GOT3 (cell line): ENCODE measurements around the gene NDFIP2.

Source experiments
- DNase-seq: peaks from one replicate; lab custom pipeline; 2025; ENCODE audit warnings: mixed read lengths; lab: John Stamatoyannopoulos, UW

The NDFIP2 gene

GRCh38 chr13:79458436-79458835 is 22.5 kb upstream of the NDFIP2 start:
- DNase-seq, result no peak

GRCh38 chr13:79459906-79460305 is 21.0 kb upstream of the NDFIP2 start:
- no peak for DNase-seq

GRCh38 chr13:79462895-79463294 is 18.1 kb upstream of the NDFIP2 start:
- DNase-seq, result no peak

- no peak for DNase-seq
Measured at GRCh38 chr13:79463604-79464003, 17.4 kb upstream of the NDFIP2 start.

GRCh38 chr13:79466872-79467271 is 14.1 kb upstream of the NDFIP2 start:
- DNase-seq, result no peak

GRCh38 chr13:79468402-79468801 is 12.6 kb upstream of the NDFIP2 start:
- no peak for DNase-seq

GRCh38 chr13:79468819-79469218 is 12.1 kb upstream of the NDFIP2 start:
- DNase-seq, result no peak

- no peak for DNase-seq
Measured at GRCh38 chr13:79469608-79470007, 11.3 kb upstream of the NDFIP2 start.

- DNase-seq, result no peak
Measured at GRCh38 chr13:79470666-79471065, 10.3 kb upstream of the NDFIP2 start.

- DNase-seq, result no peak
Measured at GRCh38 chr13:79475569-79475968, 5.4 kb upstream of the NDFIP2 start.

GRCh38 chr13:79477968-79478367 is 3.0 kb upstream of the NDFIP2 start:
- no peak for DNase-seq

- no peak for DNase-seq
Measured at GRCh38 chr13:79479882-79480281, 1.1 kb upstream of the NDFIP2 start.

- DNase-seq, result no peak
Measured at GRCh38 chr13:79481685-79482052, 714 bp downstream of the NDFIP2 start.

- no peak for DNase-seq
Measured at GRCh38 chr13:79482281-79482970, 1.5 kb downstream of the NDFIP2 start.

GRCh38 chr13:79483086-79483706 is 2.2 kb downstream of the NDFIP2 start:
- no peak for DNase-seq

GRCh38 chr13:79485014-79485811 is 4.3 kb downstream of the NDFIP2 start:
- DNase-seq, result no peak

- DNase-seq, result no peak
Measured at GRCh38 chr13:79486433-79487188, 5.7 kb downstream of the NDFIP2 start.

GRCh38 chr13:79490326-79490725 is 9.4 kb downstream of the NDFIP2 start:
- no peak for DNase-seq

GRCh38 chr13:79490824-79491223 is 9.9 kb downstream of the NDFIP2 start:
- no peak for DNase-seq

GRCh38 chr13:79491715-79492114 is 10.8 kb downstream of the NDFIP2 start:
- no peak for DNase-seq

- no peak for DNase-seq
Measured at GRCh38 chr13:79492313-79492798, 11.4 kb downstream of the NDFIP2 start.

- no peak for DNase-seq
Measured at GRCh38 chr13:79492918-79493594, 12.1 kb downstream of the NDFIP2 start.
